NCI-H2029 treated with DMSO at 0.1 percent for 48 hours (cell line): Measurements from ENCODE around the gene NOTCH2.

ENCODE experiments used
- DNase-seq: peaks from one replicate; lab custom pipeline; 2025; lab: John Stamatoyannopoulos, UW

NOTCH2 gene

DNA sequence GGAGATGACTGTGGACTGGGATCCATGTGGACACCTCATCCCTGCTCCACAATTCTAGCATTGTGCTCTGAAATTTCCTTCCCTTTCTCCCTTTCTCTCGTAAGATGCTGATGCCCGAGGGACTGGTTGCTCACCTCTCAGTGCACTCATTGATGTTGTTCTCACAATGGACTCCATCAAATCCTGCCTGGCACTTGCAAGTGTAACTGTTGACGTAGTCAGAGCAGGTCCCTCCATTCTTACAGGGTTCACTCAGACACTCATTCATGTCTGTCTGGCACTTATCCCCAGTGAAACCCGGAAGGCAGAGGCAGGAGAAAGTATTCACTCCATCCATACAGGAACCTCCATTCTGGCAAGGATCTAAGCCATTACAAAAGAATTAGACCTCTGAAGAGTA is 128.1 kb downstream of the NOTCH2 start:
- no peak for DNase-seq

- no peak for DNase-seq
Observed at GRCh38 chr1:119940697-119941096, 128.8 kb downstream of the NOTCH2 start.

- DNase-seq = no peak
Observed at GRCh38 chr1:119937198-119937597, 132.3 kb downstream of the NOTCH2 start.

GRCh38 chr1:119935915-119936314 is 133.5 kb downstream of the NOTCH2 start:
- no peak for DNase-seq

DNA sequence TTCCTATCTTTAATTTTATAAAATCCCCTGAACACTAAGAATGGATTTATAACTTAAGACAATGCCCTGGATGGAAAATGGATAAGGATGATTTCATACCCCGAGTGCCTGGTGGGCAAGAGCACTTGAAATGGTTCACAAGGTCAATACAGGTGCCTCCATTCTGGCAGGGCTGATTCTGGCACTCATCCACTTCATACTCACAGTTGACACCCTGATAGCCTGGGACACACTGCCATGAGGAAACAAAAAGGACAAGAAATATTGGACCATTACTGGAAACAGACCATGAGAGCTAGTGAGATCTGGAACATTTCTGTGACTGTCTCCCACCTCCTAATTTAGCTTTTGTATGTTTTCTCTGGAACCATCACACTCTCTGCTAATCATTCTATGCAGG is 134.1 kb downstream of the NOTCH2 start:
- DNase-seq = peak; percentile 25

DNA sequence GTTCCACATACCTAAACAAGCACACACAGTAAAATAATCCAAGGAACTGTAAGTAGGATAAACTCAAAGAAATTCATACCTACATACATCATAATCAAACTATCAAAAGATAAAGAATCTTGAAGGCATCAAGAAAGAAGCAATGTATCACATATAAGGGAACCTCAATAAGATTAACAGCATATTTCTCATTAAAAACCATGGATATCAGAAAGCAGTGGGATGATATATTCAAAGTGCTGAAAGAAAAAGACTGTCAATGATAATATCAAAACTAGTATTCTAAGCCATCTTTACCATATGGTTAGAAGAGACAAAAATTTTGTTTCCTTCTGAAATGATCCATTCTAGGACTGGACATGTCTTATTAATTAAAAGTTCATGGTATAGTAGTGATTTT is 136.1 kb downstream of the NOTCH2 start:
- no peak for DNase-seq

- DNase-seq = no peak
Observed at GRCh38 chr1:119929643-119930315, 139.7 kb downstream of the NOTCH2 start.

GRCh38 chr1:119926553-119926952 is 142.9 kb downstream of the NOTCH2 start:
- no peak for DNase-seq

DNA sequence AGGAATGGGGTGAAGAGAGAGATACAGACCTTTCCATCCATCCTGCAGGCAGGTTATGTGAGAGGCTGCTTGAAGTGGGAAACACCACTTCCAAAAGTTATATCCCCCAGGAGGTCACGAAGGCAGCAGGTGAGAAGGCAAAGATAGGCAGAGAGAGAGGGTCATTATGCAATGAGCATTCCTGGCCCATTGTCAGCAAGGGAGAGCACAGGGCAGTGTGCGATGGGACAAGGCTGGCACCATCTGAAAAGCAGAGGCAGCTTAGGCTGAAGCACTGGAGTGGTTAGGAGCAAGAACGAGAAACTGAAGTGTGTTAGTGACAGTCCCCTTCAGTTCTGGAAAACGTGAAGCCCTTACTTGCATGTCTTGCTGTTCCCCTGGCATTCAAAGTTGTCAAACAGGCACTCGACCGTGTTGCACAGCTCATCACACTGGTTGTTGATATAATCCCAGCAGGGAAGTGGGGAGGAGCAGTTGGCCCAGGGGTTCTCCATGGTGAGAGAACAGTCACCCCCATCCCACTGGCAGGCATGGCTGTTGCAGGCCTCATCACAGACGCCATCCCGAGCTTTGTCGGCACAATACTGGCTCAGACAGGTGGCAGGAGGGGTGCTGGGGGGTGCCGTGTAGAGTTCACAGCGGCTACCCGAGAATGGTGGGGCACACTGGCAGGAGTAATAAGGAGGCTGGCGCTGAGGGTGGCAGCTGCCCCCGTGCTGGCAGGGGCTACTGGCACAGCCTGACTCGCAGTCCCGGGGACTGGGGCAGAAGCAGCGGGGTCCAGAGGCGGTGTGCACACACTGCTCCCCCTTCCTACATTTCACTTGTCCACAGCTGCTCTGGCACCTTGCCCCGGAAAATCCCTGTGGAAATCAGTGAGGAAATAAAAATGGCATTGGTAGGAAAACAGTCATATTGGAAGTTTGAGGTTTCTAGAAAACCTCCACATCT is 144.2 kb downstream of the NOTCH2 start:
- no peak for DNase-seq

DNA sequence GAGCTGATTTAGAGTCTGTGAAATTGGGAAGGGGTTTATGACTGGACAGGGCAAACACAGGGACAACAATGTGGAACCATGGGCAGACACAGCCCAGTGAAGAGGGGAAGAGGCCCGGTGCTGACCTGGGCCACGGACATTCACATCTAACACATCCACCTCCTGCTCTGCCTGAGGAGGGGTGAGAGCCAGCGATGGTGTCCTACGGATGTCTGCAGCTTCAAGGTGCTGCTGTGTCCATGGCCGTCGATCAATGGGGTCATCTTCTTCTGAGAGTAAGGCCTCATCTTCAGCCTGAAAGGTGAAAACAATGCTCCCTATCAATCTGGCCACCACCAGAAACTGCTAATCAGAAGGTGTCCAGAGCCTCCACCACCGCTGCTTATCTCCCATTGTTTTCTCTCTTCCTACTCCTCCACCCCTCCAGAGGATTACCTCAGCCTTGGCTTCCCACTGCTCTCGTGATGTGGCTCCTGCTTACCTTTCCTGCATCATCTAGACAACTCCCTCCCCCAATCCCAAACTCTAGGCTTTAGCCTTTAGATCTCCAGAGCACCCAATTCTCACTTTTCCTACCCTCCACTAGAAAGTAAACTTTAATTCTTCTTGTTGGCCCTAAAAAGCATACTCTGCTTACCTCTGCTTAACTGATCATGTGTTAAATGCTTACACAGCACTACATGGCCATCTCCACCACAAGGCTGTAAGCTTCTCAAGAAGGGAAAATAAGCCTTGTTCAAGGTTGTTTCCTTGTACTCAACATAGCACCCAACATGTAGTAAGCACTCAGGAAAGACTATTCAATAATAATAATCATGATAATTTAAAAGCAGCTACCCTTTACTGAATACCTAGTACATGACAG is 149.1 kb downstream of the NOTCH2 start:
- DNase-seq = no peak

- DNase-seq = no peak
Observed at GRCh38 chr1:119919241-119919640, 150.2 kb downstream of the NOTCH2 start.

DNA sequence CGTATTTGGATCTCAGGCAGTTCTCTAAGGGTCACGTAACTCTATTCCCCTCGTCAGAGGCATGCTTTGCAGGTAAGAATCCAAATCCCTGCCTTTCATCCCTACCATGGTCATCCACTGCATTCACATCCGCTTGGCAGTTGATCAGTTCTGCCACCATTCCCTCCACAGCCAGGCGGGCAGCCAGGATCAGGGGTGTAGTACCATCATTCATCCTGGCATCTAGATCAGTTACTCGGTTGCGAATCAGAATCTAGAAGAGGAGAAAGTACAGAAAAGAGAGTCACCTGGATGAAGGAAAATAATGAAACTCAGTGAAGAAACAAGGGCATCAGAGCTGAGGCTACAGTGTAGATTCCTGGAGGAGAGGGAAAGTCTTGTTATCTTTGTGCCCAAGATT is 151.2 kb downstream of the NOTCH2 start:
- no peak for DNase-seq

- no peak for DNase-seq
Observed at GRCh38 chr1:119917304-119918055, 152.0 kb downstream of the NOTCH2 start.

DNA sequence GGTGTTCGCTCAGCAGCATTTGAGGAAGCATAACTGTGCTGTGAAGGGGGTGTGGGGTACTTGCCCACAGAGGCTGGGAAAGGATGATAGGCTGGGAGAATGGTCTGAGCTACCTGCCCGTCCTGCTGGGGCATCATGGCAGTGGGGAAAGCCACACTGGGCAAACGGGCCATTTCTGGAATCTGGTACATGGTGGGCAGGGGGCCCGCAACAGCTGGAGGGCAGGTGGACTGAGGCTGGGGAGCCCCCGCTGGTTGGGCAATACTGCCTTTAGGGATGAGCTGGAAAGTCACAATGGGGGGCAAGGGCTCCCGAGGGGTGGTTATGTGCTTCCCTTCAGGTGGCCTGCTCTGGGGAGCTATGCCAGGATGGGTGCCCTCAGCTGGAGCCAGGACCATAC is 153.9 kb downstream of the NOTCH2 start:
- no peak for DNase-seq

DNA sequence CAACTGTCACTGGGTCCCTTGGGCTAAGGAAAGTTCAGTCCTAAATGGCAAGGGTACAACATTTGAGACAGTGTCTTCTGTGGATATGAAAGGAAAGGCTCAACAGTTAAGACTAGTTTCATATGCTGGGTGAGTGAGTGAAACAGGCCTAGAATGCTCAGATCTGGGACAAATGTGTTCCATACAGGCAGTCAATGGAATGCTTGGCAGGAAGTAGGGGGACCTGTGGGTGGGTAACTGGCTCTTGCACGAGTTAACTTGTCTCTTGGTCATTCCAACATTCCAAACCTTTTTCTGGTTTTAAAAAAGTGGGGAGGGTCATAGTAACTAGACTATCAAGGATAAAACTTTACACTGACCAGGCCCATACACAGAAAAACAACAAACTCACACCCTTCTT is 155.4 kb downstream of the NOTCH2 start:
- DNase-seq = no peak

GRCh38 chr1:119912963-119913362 is 156.5 kb downstream of the NOTCH2 start:
- DNase-seq = no peak

- DNase-seq = no peak
Observed at GRCh38 chr1:119911775-119912174, 157.7 kb downstream of the NOTCH2 start.

DNA sequence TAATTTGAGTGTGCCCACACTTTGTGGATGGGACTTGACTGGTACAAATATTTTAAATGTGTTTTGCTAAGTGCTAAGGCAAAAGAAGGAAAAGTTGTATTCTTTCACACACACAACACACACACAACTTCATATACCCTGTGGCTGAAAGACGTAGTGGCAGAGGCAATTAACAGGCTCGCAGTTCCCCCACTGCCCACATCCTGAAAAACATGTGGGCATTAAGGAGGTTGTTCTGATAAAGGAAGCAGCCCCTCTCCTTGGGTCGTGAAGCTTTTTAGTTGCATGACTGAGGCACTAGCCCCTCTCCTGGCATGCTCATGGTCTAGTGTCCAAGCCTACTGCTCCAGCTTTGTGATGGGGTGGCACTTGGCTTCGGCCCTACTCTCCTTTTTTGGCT is 158.8 kb downstream of the NOTCH2 start:
- no peak for DNase-seq

- no peak for DNase-seq
Observed at GRCh38 chr1:119909890-119910596, 159.4 kb downstream of the NOTCH2 start.

GRCh38 chr1:119908661-119909060 is 160.8 kb downstream of the NOTCH2 start:
- DNase-seq = no peak
